HEK293 (cell line): ENCODE data around the gene MIS12.
A peak's percentile ranks its signal among the peaks of the same experiment; 100 is the strongest.

Source experiments
- HOXA7 ChIP-seq: sonication (generic); formaldehyde crosslinking; IDR thresholded peaks from 2 replicates; pipeline ENCODE4 v1.8.1; 2022; ENCODE audit warnings: missing genetic modification reagents, borderline replicate concordance
- HOXC10 ChIP-seq: sonication (generic); formaldehyde crosslinking; IDR thresholded peaks from 2 replicates; pipeline ENCODE4 v1.8.1; 2023; ENCODE audit warnings: mild to moderate bottlenecking, missing genetic modification reagents
- HOXD13 ChIP-seq: sonication (generic); formaldehyde crosslinking; IDR thresholded peaks from 2 replicates; pipeline ENCODE4 v1.8.0; 2022; ENCODE audit warnings: missing genetic modification reagents, borderline replicate concordance
- IKZF3 ChIP-seq: fragments of 450-650 bp; IDR thresholded peaks from 2 replicates; pipeline ENCODE4 v1.5.0; 2018; ENCODE audit warnings: missing biosample characterization, mild to moderate bottlenecking, missing genetic modification characterization, moderate library complexity
- INSM2 ChIP-seq: fragments of 450-650 bp; formaldehyde crosslinking; IDR thresholded peaks from 2 replicates; pipeline ENCODE4 v1.5.1; 2016; ENCODE audit warnings: missing biosample characterization, missing genetic modification characterization
- ZBTB1 ChIP-seq: fragments of 450-650 bp; formaldehyde crosslinking; IDR thresholded peaks from 2 replicates; pipeline ENCODE4 v1.5.1; 2016; ENCODE audit warnings: missing biosample characterization, missing genetic modification characterization
- ZBTB44 ChIP-seq: fragments of 450-650 bp; IDR thresholded peaks from 2 replicates; pipeline ENCODE4 v1.5.1; 2018; ENCODE audit warnings: missing biosample characterization, mild to moderate bottlenecking, missing genetic modification characterization
- ZBTB48 ChIP-seq: fragments of 450-650 bp; formaldehyde crosslinking; IDR thresholded peaks from 2 replicates; pipeline ENCODE4 v1.5.1; 2016; ENCODE audit warnings: missing biosample characterization, missing genetic modification characterization
- ZBTB8A ChIP-seq: fragments of 450-650 bp; formaldehyde crosslinking; IDR thresholded peaks from 2 replicates; pipeline ENCODE4 v1.5.1; 2016; ENCODE audit warnings: missing biosample characterization, missing genetic modification characterization
- ZFP3 ChIP-seq: fragments of 450-650 bp; formaldehyde crosslinking; IDR thresholded peaks from 2 replicates; pipeline ENCODE4 v1.5.1; 2016; ENCODE audit warnings: low read depth, missing biosample characterization, missing genetic modification characterization
- ZNF10 ChIP-seq: fragments of 450-650 bp; formaldehyde crosslinking; IDR thresholded peaks from 2 replicates; pipeline ENCODE4 v1.5.1; 2017; ENCODE audit warnings: missing biosample characterization, missing genetic modification characterization
- ZNF146 ChIP-seq: fragments of 450-650 bp; formaldehyde crosslinking; IDR thresholded peaks from 2 replicates; pipeline ENCODE4 v1.5.1; 2016; ENCODE audit warnings: missing biosample characterization, missing genetic modification characterization
- ZNF19 ChIP-seq: fragments of 450-650 bp; formaldehyde crosslinking; IDR thresholded peaks from 2 replicates; pipeline ENCODE4; 2016; ENCODE audit warnings: missing biosample characterization, missing genetic modification characterization, low read depth
- ZNF202 ChIP-seq: fragments of 450-650 bp; formaldehyde crosslinking; IDR thresholded peaks from 2 replicates; pipeline ENCODE4 v1.5.1; 2016; ENCODE audit warnings: missing biosample characterization, missing genetic modification characterization, borderline replicate concordance
- ZNF26 ChIP-seq: fragments of 450-650 bp; formaldehyde crosslinking; IDR thresholded peaks from 2 replicates; pipeline ENCODE4 v1.5.1; 2016; ENCODE audit warnings: missing biosample characterization, missing genetic modification characterization
- ZNF302 ChIP-seq: fragments of 450-650 bp; formaldehyde crosslinking; IDR thresholded peaks from 2 replicates; pipeline ENCODE4 v1.5.1; 2016; ENCODE audit warnings: missing biosample characterization, missing genetic modification characterization, low read depth
- ZNF354C ChIP-seq: fragments of 450-650 bp; formaldehyde crosslinking; IDR thresholded peaks from 2 replicates; pipeline ENCODE4 v1.5.1; 2016; ENCODE audit warnings: missing biosample characterization, missing genetic modification characterization, low read depth, borderline replicate concordance
- ZNF501 ChIP-seq: fragments of 450-650 bp; formaldehyde crosslinking; IDR thresholded peaks from 2 replicates; pipeline ENCODE4 v1.5.1; 2016; ENCODE audit warnings: missing biosample characterization, missing genetic modification characterization
- ZNF510 ChIP-seq: fragments of 450-650 bp; formaldehyde crosslinking; IDR thresholded peaks from 2 replicates; pipeline ENCODE4 v1.5.1; 2018; ENCODE audit warnings: mild to moderate bottlenecking, missing genetic modification characterization, missing biosample characterization; ENCODE audit not compliant: insufficient replicate concordance
- ZNF529 ChIP-seq: fragments of 450-650 bp; formaldehyde crosslinking; IDR thresholded peaks from 2 replicates; pipeline ENCODE4 v1.5.1; 2017; ENCODE audit warnings: missing genetic modification characterization, missing biosample characterization; ENCODE audit not compliant: insufficient replicate concordance
- ZNF544 ChIP-seq: fragments of 450-650 bp; formaldehyde crosslinking; IDR thresholded peaks from 2 replicates; pipeline ENCODE4 v1.5.0; 2017; ENCODE audit warnings: missing biosample characterization, missing genetic modification characterization
- ZNF596 ChIP-seq: fragments of 450-650 bp; IDR thresholded peaks from 2 replicates; pipeline ENCODE4 v1.5.0; 2018; ENCODE audit warnings: missing biosample characterization, mild to moderate bottlenecking, missing genetic modification characterization, moderate library complexity
- ZNF629 ChIP-seq: fragments of 450-650 bp; formaldehyde crosslinking; IDR thresholded peaks from 2 replicates; pipeline ENCODE4 v1.5.1; 2017; ENCODE audit warnings: missing biosample characterization, missing genetic modification characterization
- ZNF677 ChIP-seq: fragments of 450-650 bp; IDR thresholded peaks from 2 replicates; pipeline ENCODE4 v1.5.0; 2018; ENCODE audit warnings: missing biosample characterization, mild to moderate bottlenecking, missing genetic modification characterization, moderate library complexity
- ZNF777 ChIP-seq: fragments of 450-650 bp; formaldehyde crosslinking; IDR thresholded peaks from 2 replicates; pipeline ENCODE4 v1.5.1; 2017; ENCODE audit warnings: missing biosample characterization, missing genetic modification characterization, borderline replicate concordance
- ZNF791 ChIP-seq: fragments of 450-650 bp; formaldehyde crosslinking; IDR thresholded peaks from 2 replicates; pipeline ENCODE4 v1.5.1; 2016; ENCODE audit warnings: missing biosample characterization, missing genetic modification characterization
- ZNF792 ChIP-seq: fragments of 450-650 bp; formaldehyde crosslinking; IDR thresholded peaks from 2 replicates; pipeline ENCODE4 v1.5.1; 2016; ENCODE audit warnings: missing biosample characterization, missing genetic modification characterization
- TF ChIP-seq, protein P1 (sequence below): fragments of 450-650 bp; formaldehyde crosslinking; IDR thresholded peaks from 2 replicates; pipeline ENCODE4 v1.5.1; 2016; ENCODE audit warnings: missing biosample characterization, missing genetic modification characterization, low read depth
- TF ChIP-seq, protein P2 (sequence below): fragments of 450-650 bp; formaldehyde crosslinking; IDR thresholded peaks from 2 replicates; pipeline ENCODE4 v1.5.1; 2016; ENCODE audit warnings: missing biosample characterization, missing genetic modification characterization
- TF ChIP-seq, protein P3 (sequence below): fragments of 450-650 bp; formaldehyde crosslinking; IDR thresholded peaks from 2 replicates; pipeline ENCODE4 v1.5.1; 2016; ENCODE audit warnings: missing biosample characterization, missing genetic modification characterization

Gene MIS12

GRCh38 chr17:5526821-5527598 is 40.6 kb downstream of the MIS12 start (continued):
- TF ChIP-seq, protein P1, sequence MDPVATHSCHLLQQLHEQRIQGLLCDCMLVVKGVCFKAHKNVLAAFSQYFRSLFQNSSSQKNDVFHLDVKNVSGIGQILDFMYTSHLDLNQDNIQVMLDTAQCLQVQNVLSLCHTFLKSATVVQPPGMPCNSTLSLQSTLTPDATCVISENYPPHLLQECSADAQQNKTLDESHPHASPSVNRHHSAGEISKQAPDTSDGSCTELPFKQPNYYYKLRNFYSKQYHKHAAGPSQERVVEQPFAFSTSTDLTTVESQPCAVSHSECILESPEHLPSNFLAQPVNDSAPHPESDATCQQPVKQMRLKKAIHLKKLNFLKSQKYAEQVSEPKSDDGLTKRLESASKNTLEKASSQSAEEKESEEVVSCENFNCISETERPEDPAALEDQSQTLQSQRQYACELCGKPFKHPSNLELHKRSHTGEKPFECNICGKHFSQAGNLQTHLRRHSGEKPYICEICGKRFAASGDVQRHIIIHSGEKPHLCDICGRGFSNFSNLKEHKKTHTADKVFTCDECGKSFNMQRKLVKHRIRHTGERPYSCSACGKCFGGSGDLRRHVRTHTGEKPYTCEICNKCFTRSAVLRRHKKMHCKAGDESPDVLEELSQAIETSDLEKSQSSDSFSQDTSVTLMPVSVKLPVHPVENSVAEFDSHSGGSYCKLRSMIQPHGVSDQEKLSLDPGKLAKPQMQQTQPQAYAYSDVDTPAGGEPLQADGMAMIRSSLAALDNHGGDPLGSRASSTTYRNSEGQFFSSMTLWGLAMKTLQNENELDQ (tag by site-specific recombination), result no peak
- peak; percentile 46; the same call in 1 of the 2 replicates for TF ChIP-seq IKZF3 (tag by site-specific recombination)
- TF ChIP-seq ZNF510 (tag by site-specific recombination), result no peak
- no peak for TF ChIP-seq ZNF791
- TF ChIP-seq ZNF501 (tag by site-specific recombination), result no peak
- TF ChIP-seq ZNF677 (tag by site-specific recombination), result no peak
- no peak for TF ChIP-seq HOXC10
- TF ChIP-seq ZNF544, result no peak
- TF ChIP-seq ZNF146, result no peak
- no peak for TF ChIP-seq ZNF596 (tag by site-specific recombination)
- no peak for TF ChIP-seq ZNF792
- TF ChIP-seq ZBTB44 (tag by site-specific recombination), result peak; percentile 90
- TF ChIP-seq ZBTB1 (tag by site-specific recombination), result no peak
- TF ChIP-seq ZNF202 (tag by site-specific recombination), result no peak
- no peak for TF ChIP-seq ZNF777 (tag by site-specific recombination)
- TF ChIP-seq, protein P2, sequence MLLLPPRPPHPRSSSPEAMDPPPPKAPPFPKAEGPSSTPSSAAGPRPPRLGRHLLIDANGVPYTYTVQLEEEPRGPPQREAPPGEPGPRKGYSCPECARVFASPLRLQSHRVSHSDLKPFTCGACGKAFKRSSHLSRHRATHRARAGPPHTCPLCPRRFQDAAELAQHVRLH (tag by site-specific recombination), result no peak
- TF ChIP-seq ZNF529 (tag by site-specific recombination), result no peak
- TF ChIP-seq ZFP3 (tag by site-specific recombination), result no peak
- TF ChIP-seq, protein P3, sequence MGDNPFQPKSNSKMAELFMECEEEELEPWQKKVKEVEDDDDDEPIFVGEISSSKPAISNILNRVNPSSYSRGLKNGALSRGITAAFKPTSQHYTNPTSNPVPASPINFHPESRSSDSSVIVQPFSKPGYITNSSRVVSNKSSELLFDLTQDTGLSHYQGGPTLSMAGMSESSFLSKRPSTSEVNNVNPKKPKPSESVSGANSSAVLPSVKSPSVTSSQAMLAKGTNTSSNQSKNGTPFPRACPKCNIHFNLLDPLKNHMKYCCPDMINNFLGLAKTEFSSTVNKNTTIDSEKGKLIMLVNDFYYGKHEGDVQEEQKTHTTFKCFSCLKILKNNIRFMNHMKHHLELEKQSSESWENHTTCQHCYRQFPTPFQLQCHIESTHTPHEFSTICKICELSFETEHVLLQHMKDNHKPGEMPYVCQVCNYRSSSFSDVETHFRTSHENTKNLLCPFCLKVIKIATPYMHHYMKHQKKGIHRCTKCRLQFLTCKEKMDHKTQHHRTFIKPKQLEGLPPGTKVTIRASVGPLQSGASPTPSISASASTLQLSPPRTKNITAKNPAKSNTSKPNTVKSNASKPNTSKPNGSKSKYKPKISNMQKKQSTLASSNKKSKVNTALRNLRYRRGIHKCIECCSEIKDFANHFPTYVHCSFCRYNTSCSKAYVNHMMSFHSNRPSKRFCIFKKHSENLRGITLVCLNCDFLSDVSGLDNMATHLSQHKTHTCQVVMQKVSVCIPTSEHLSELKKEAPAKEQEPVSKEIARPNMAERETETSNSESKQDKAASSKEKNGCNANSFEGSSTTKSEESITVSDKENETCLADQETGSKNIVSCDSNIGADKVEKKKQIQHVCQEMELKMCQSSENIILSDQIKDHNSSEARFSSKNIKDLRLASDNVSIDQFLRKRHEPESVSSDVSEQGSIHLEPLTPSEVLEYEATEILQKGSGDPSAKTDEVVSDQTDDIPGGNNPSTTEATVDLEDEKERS (tag by site-specific recombination), result no peak
- no peak for TF ChIP-seq ZNF10 (tag by site-specific recombination)
- no peak for TF ChIP-seq ZNF19 (tag by site-specific recombination)
- TF ChIP-seq ZNF629 (tag by site-specific recombination), result peak; percentile 92
- no peak for TF ChIP-seq HOXD13 (CRISPR knock-in tag)
- peak; percentile 33; the same call in 1 of the 2 replicates for TF ChIP-seq ZBTB8A
- TF ChIP-seq ZBTB48 (tag by site-specific recombination), result peak; percentile 35; the same call in 1 of the 2 replicates
- TF ChIP-seq HOXA7 (CRISPR knock-in tag), result no peak
- TF ChIP-seq ZNF302, result no peak
- TF ChIP-seq INSM2 (tag by site-specific recombination), result no peak; the same call in 1 of the 2 replicates
- TF ChIP-seq ZNF354C, result no peak
- no peak for TF ChIP-seq ZNF26 (tag by site-specific recombination)
